GM12878 (cell line): ENCODE results near the gene COPZ1.

Experiments used
- EP300 ChIP-seq, 2 experiments: fragments of 150-350 bp in 1 of 2; IDR thresholded peaks; 2 replicates each; pipeline ENCODE4 v1.6.1; 2011 to 2012; ENCODE audit warnings: low read depth in 2 of 2, low read length in 2 of 2, borderline replicate concordance in 1 of 2, improper control_type of control experiment in 1 of 2, inconsistent platforms in 1 of 2; ENCODE audit not compliant: control insufficient read depth in 1 of 2
- ETV6 ChIP-seq, 2 experiments: fragments of 450-650 bp in 1 of 2; IDR thresholded peaks in 1 of 2; conservative IDR thresholded peaks in 1 of 2; 2 replicates each; pipeline ENCODE4 v1.6.1; 2014; ENCODE audit warnings: antibody characterized with exemption in 1 of 2, borderline replicate concordance in 1 of 2, low read depth in 1 of 2, mild to moderate bottlenecking in 1 of 2, moderate library complexity in 1 of 2
- FOS ChIP-seq: IDR thresholded peaks from 3 replicates; pipeline ENCODE4 v1.6.1; 2011; ENCODE audit warnings: borderline replicate concordance; ENCODE audit not compliant: insufficient read length; ENCODE audit errors: extremely low read depth
- FOXK2 ChIP-seq: fragments of 450-650 bp; IDR thresholded peaks from 2 replicates; pipeline ENCODE4 v1.6.1; 2017; ENCODE audit warnings: mild to moderate bottlenecking, moderate library complexity
- POLR2A ChIP-seq: IDR thresholded peaks from 2 replicates; pipeline ENCODE4 v1.6.1; 2011; ENCODE audit warnings: low read depth, mild to moderate bottlenecking, low read length
- RBBP5 ChIP-seq: fragments of 200-600 bp; sonication (generic); conservative IDR thresholded peaks from 2 replicates; pipeline ENCODE4 v1.6.1; 2016
- SREBF2 ChIP-seq: IDR thresholded peaks from 2 replicates; pipeline ENCODE4 v1.6.1; 2012; ENCODE audit warnings: mild to moderate bottlenecking, low read length
- TAF1 ChIP-seq: IDR thresholded peaks from 2 replicates; pipeline ENCODE4 v1.6.1; 2011; ENCODE audit warnings: mild to moderate bottlenecking, low read depth, low read length, borderline replicate concordance
- YY1 ChIP-seq: IDR thresholded peaks from 2 replicates; pipeline ENCODE4 v1.6.1; 2011; ENCODE audit warnings: low read depth, mild to moderate bottlenecking, low read length
- ZNF24 ChIP-seq: fragments of 450-650 bp; IDR thresholded peaks from 2 replicates; pipeline ENCODE4 v1.6.1; 2017; ENCODE audit warnings: antibody characterized with exemption, mild to moderate bottlenecking
- ZSCAN29 ChIP-seq: fragments of 450-650 bp; IDR thresholded peaks from 2 replicates; pipeline ENCODE4 v1.6.1; 2017; ENCODE audit warnings: mild to moderate bottlenecking, moderate library complexity
- TF ChIP-seq, protein P1 (sequence below), 3 experiments: IDR thresholded peaks in 2 of 3; conservative IDR thresholded peaks in 1 of 3; 2 replicates each; pipeline ENCODE4 v1.5.1; 2011; ENCODE audit warnings: low read depth in 3 of 3, low read length in 3 of 3, mild to moderate bottlenecking in 3 of 3, control low read depth in 2 of 3, moderate library complexity in 2 of 3, inconsistent platforms in 1 of 3, mixed read lengths in 1 of 3; ENCODE audit not compliant: control insufficient read depth in 2 of 3, insufficient read depth in 1 of 3; ENCODE audit errors: extremely low read depth in 1 of 3
- TF ChIP-seq, protein P2 (sequence below): fragments of 450-650 bp; IDR thresholded peaks from 2 replicates; pipeline ENCODE4 v1.6.1; 2017; ENCODE audit warnings: mild to moderate bottlenecking, moderate library complexity
- TF ChIP-seq, protein P3 (sequence below): IDR thresholded peaks from 2 replicates; pipeline ENCODE4 v1.6.1; 2012; ENCODE audit warnings: mild to moderate bottlenecking, low read depth, low read length

DNA sequence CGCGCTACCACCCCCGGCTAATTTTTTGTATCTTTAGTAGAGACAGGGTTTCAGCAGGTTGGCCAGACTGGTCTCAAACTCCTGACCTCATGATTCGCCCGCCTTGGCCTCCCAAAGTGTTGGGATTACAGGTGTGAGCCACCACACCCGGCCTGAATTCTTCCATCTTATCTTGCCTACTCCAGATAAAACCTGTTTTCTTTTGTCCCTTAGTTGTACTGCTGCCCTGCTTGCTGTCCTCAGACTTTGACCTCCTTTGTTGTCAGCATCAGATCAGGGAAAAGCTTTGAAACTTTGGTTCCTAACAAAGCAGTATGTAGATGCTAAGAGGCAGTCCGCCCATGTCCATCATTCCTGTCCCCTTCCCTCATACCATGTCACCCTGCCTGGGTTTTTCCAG is 15.9 kb downstream of the COPZ1 start:
- TF ChIP-seq, protein P1, sequence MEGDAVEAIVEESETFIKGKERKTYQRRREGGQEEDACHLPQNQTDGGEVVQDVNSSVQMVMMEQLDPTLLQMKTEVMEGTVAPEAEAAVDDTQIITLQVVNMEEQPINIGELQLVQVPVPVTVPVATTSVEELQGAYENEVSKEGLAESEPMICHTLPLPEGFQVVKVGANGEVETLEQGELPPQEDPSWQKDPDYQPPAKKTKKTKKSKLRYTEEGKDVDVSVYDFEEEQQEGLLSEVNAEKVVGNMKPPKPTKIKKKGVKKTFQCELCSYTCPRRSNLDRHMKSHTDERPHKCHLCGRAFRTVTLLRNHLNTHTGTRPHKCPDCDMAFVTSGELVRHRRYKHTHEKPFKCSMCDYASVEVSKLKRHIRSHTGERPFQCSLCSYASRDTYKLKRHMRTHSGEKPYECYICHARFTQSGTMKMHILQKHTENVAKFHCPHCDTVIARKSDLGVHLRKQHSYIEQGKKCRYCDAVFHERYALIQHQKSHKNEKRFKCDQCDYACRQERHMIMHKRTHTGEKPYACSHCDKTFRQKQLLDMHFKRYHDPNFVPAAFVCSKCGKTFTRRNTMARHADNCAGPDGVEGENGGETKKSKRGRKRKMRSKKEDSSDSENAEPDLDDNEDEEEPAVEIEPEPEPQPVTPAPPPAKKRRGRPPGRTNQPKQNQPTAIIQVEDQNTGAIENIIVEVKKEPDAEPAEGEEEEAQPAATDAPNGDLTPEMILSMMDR (IDR thresholded peaks at IDR 0.05 in 2 of 3, conservative IDR thresholded peaks at IDR 0.05 in 1 of 3; ENCODE audit: control insufficient read depth in 2 of 3, extremely low read depth in 1 of 3, insufficient read depth in 1 of 3, low read depth in 3 of 3, low read length in 3 of 3), result no peak
- no peak for TF ChIP-seq YY1
- TF ChIP-seq FOS, result no peak
- no peak for TF ChIP-seq ZNF24
- TF ChIP-seq, protein P2, sequence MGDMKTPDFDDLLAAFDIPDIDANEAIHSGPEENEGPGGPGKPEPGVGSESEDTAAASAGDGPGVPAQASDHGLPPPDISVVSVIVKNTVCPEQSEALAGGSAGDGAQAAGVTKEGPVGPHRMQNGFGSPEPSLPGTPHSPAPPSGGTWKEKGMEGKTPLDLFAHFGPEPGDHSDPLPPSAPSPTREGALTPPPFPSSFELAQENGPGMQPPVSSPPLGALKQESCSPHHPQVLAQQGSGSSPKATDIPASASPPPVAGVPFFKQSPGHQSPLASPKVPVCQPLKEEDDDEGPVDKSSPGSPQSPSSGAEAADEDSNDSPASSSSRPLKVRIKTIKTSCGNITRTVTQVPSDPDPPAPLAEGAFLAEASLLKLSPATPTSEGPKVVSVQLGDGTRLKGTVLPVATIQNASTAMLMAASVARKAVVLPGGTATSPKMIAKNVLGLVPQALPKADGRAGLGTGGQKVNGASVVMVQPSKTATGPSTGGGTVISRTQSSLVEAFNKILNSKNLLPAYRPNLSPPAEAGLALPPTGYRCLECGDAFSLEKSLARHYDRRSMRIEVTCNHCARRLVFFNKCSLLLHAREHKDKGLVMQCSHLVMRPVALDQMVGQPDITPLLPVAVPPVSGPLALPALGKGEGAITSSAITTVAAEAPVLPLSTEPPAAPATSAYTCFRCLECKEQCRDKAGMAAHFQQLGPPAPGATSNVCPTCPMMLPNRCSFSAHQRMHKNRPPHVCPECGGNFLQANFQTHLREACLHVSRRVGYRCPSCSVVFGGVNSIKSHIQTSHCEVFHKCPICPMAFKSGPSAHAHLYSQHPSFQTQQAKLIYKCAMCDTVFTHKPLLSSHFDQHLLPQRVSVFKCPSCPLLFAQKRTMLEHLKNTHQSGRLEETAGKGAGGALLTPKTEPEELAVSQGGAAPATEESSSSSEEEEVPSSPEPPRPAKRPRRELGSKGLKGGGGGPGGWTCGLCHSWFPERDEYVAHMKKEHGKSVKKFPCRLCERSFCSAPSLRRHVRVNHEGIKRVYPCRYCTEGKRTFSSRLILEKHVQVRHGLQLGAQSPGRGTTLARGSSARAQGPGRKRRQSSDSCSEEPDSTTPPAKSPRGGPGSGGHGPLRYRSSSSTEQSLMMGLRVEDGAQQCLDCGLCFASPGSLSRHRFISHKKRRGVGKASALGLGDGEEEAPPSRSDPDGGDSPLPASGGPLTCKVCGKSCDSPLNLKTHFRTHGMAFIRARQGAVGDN, result no peak
- no peak for TF ChIP-seq SREBF2
- TF ChIP-seq, protein P3, sequence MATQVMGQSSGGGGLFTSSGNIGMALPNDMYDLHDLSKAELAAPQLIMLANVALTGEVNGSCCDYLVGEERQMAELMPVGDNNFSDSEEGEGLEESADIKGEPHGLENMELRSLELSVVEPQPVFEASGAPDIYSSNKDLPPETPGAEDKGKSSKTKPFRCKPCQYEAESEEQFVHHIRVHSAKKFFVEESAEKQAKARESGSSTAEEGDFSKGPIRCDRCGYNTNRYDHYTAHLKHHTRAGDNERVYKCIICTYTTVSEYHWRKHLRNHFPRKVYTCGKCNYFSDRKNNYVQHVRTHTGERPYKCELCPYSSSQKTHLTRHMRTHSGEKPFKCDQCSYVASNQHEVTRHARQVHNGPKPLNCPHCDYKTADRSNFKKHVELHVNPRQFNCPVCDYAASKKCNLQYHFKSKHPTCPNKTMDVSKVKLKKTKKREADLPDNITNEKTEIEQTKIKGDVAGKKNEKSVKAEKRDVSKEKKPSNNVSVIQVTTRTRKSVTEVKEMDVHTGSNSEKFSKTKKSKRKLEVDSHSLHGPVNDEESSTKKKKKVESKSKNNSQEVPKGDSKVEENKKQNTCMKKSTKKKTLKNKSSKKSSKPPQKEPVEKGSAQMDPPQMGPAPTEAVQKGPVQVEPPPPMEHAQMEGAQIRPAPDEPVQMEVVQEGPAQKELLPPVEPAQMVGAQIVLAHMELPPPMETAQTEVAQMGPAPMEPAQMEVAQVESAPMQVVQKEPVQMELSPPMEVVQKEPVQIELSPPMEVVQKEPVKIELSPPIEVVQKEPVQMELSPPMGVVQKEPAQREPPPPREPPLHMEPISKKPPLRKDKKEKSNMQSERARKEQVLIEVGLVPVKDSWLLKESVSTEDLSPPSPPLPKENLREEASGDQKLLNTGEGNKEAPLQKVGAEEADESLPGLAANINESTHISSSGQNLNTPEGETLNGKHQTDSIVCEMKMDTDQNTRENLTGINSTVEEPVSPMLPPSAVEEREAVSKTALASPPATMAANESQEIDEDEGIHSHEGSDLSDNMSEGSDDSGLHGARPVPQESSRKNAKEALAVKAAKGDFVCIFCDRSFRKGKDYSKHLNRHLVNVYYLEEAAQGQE, result no peak
- no peak for TF ChIP-seq FOXK2
- no peak for TF ChIP-seq RBBP5
- no peak for TF ChIP-seq ETV6 (conservative IDR thresholded peaks at IDR 0.05 in 1 of 2, IDR thresholded peaks at IDR 0.05 in 1 of 2; ENCODE audit: borderline replicate concordance in 1 of 2, low read depth in 1 of 2)
- TF ChIP-seq EP300 (IDR thresholded peaks at IDR 0.05; ENCODE audit: borderline replicate concordance in 1 of 2, control insufficient read depth in 1 of 2, low read depth in 2 of 2, low read length in 2 of 2), result no peak
- no peak for TF ChIP-seq POLR2A
- TF ChIP-seq ZSCAN29, result no peak
- TF ChIP-seq TAF1, result no peak
